ENCODE results near the gene EFCAB12.

GRCh38 chr3:129441782-129442181 lies 13.3 kb upstream of the EFCAB12 start:
- TF ChIP-seq TAF1 (IDR thresholded peaks at IDR 0.05; ENCODE audit: borderline replicate concordance, insufficient read depth, low read length) = no peak
- TF ChIP-seq REST (IDR thresholded peaks at IDR 0.05; ENCODE audit: insufficient read depth in 1 of 2, low read depth in 2 of 2, low read length in 2 of 2) = no peak
